ENCODE data around the gene C11orf91. TPM values are rescaled to one million over a fixed set of nuclear protein-coding genes. Genes with fewer than 3 reads are reported as not detected.

The C11orf91 gene
- total and polyA plus RNA-seq, 2 of the 4 experiments (the other 2 are of a cell fraction) = 0.10 TPM; not detected in 1

GRCh38 chr11:33699515-33700062 lies 1.0 kb downstream of the C11orf91 start:
- peak overlapping the region; percentile 64 for H3K14ac ChIP-seq (replicated peaks; ENCODE audit: low read depth, low read length)
- no peak for ATAC-seq (ENCODE audit: low read depth)
- no peaks in the 10 kb centered on the region for H3K9me3 ChIP-seq (ENCODE audit: control insufficient read depth, insufficient read depth, low read length)
- no peaks in the 10 kb centered on the region for H3K36me3 ChIP-seq (ENCODE audit: control insufficient read depth, insufficient read depth, low read length)
- WGBS, 2 experiments (ENCODE audit: extremely low coverage in 2 of 2, insufficient read length in 1 of 2) = 72% methylated on average over 5 of the region's 12 CpGs; no CpG with 5 or more reads in 1 of the 2 experiments
- H3K4me3 ChIP-seq (ENCODE audit: insufficient read depth, low read depth, low read length) = no peak overlapping the region
- peak overlapping the region; percentile 90; the same call in 2 of the 3 replicates for H2BK15ac ChIP-seq (ENCODE audit: low read depth, low read length)
- no peaks in the 10 kb centered on the region for H3K27me3 ChIP-seq (ENCODE audit: control insufficient read depth, insufficient read depth, low read length)
- H4K20me1 ChIP-seq (ENCODE audit: insufficient read depth, low read length) = peaks cover 4% of the 10 kb centered on the region; the same call in 1 of the 2 replicates
- in situ Hi-C loops (cut with MboI; ENCODE audit: low sequenced_read_pairs) = no loop called here
- H2BK120ac ChIP-seq (ENCODE audit: low read depth, low read length) = peak overlapping the region; percentile 89
- ChIA-PET POLR2A (ENCODE audit: unreplicated experiment) (no interaction called here), CTCF (no interaction called here)
- no peak overlapping the region for H3K9ac ChIP-seq (ENCODE audit: low read depth, low read length)
- H3K4ac ChIP-seq (ENCODE audit: low read depth, low read length) = peak overlapping the region; percentile 97
- H2BK20ac ChIP-seq (ENCODE audit: low read depth, low read length) = peak overlapping the region; percentile 51
- H3K18ac ChIP-seq (ENCODE audit: low read depth, low read length) = peak overlapping the region; percentile 72; the same call in 1 of the 2 replicates
- H3K4me2 ChIP-seq (ENCODE audit: low read depth, low read length) = no peak overlapping the region
- BruUV-seq (replicated peaks) = no TSS peak
- intact Hi-C loops (cut with micrococcal nuclease) = no loop called here
- TF ChIP-seq RFX5 (IDR thresholded peaks at IDR 0.05; ENCODE audit: low read depth, low read length) = no peak
- TF ChIP-seq RCOR1 (IDR thresholded peaks at IDR 0.05; ENCODE audit: insufficient replicate concordance, low read length) = no peak
- TF ChIP-seq SMC3 (IDR thresholded peaks at IDR 0.05; ENCODE audit: low read depth, low read length) = no peak
- peak; percentile 19; the same call in 1 of the 2 replicates for TF ChIP-seq CEBPB (IDR thresholded peaks at IDR 0.05; ENCODE audit: low read depth, low read length)
- TF ChIP-seq ELK1 (IDR thresholded peaks at IDR 0.05; ENCODE audit: borderline replicate concordance, low read depth, low read length) = no peak
- peak; percentile 29; the same call in 1 of the 2 replicates for TF ChIP-seq POLR2A (IDR thresholded peaks at IDR 0.05; ENCODE audit: low read depth, low read length)
- peak overlapping the region; percentile 94 for H2AK5ac ChIP-seq (ENCODE audit: low read depth, low read length)
- peak overlapping the region; percentile 80 for H2AFZ ChIP-seq (replicated peaks; ENCODE audit: low read length, poor library complexity)
- H3K79me1 ChIP-seq (ENCODE audit: low read depth in 1 of 2, low read length in 2 of 2) = peaks cover 7 to 40% of the 10 kb centered on the region in 2 experiments; a peak in 3 of 4 replicates
- no peak overlapping the region for H2BK5ac ChIP-seq (ENCODE audit: low read depth, low read length, poor library complexity, severe bottlenecking)
- peaks cover 32% of the 10 kb centered on the region for H3K9me1 ChIP-seq (ENCODE audit: insufficient read depth, low read length)
- peaks cover 27% of the 10 kb centered on the region for H3K4me1 ChIP-seq (ENCODE audit: control insufficient read depth, insufficient read depth, low read length)
- no peak overlapping the region for H3K56ac ChIP-seq (ENCODE audit: extremely low read depth, insufficient read depth, low read length)
- no peak for DNase-seq
- dilution Hi-C loops (cut with HindIII; ENCODE audit: low sequenced_read_pairs, unreplicated experiment) = no loop called here
- H3K23ac ChIP-seq (ENCODE audit: low read depth, low read length) = peak overlapping the region; percentile 68; the same call in 1 of the 2 replicates
- H2AK9ac ChIP-seq (replicated peaks; ENCODE audit: low read depth, low read length, poor library complexity) = peak overlapping the region; percentile 48
- H4K8ac ChIP-seq (ENCODE audit: low read depth in 2 of 2, low read length in 2 of 2) = peak overlapping the region; percentile 78 to 84; a peak in 3 of 4 replicates
- H3K27ac ChIP-seq (ENCODE audit: insufficient read depth, low read length) = no peak overlapping the region
- peak overlapping the region; percentile 87 for H4K5ac ChIP-seq (ENCODE audit: low read depth, low read length)
- peak overlapping the region; percentile 90 for H4K91ac ChIP-seq (ENCODE audit: insufficient read depth, low read depth, low read length)

All from IMR-90 (cell line).